Measurements from ENCODE around the gene PCOLCE2.

DNA sequence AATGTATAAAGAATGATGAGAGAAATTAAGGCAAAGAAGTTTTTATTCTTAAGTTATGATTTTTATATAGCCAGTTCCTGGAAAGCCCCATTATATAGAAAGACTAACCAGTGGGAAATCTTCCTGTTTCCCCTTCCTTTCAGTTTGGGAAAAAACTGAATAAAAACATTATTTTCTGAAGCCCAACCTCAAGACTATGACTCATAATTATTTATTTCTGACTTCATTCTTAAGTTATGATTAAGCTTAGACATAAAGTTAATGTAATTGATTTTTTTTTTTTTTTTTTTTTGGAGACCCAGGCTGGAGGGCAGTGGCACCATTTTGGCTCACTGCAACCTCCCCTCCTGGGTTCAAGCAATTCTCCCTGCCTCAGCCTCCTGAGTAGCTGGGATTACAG lies 109.3 kb downstream of the PCOLCE2 start:
- TF ChIP-seq, protein P1, sequence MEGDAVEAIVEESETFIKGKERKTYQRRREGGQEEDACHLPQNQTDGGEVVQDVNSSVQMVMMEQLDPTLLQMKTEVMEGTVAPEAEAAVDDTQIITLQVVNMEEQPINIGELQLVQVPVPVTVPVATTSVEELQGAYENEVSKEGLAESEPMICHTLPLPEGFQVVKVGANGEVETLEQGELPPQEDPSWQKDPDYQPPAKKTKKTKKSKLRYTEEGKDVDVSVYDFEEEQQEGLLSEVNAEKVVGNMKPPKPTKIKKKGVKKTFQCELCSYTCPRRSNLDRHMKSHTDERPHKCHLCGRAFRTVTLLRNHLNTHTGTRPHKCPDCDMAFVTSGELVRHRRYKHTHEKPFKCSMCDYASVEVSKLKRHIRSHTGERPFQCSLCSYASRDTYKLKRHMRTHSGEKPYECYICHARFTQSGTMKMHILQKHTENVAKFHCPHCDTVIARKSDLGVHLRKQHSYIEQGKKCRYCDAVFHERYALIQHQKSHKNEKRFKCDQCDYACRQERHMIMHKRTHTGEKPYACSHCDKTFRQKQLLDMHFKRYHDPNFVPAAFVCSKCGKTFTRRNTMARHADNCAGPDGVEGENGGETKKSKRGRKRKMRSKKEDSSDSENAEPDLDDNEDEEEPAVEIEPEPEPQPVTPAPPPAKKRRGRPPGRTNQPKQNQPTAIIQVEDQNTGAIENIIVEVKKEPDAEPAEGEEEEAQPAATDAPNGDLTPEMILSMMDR (conservative IDR thresholded peaks at IDR 0.05 in 1 of 2, IDR thresholded peaks at IDR 0.05 in 1 of 2; ENCODE audit: extremely low read depth in 1 of 2, insufficient read depth in 1 of 2, low read depth in 1 of 2, low read length in 2 of 2): no peak
- no peak for TF ChIP-seq EZH2 (IDR thresholded peaks at IDR 0.05; ENCODE audit: borderline replicate concordance, low read length)

All from mammary epithelial cell (primary cell).